Left forelimb (tissue), 1 donor: ENCODE measurements around the gene TTYH2.
"Not testable (repeated sequence)": the region's sequence is repeated elsewhere in the genome, so short reads cannot be mapped to it uniquely, and the experiment has no call there.

Experiments
- DNase-seq: peaks from one replicate; pipeline ENCODE4 v3.0.0-alpha.2; 2018; ENCODE audit warnings: low spot score

Gene TTYH2

GRCh38 chr17:74212913-74213791 lies at the start of gene TTYH2:
Gene TTYH2 (plus strand): TSS chr17:74213571. CDS start chr17:74213588, 17 bp downstream.
- peak; percentile 95 for DNase-seq

- peak; percentile 23 for DNase-seq
Measured at GRCh38 chr17:74163836-74164235, 49.5 kb upstream of the TTYH2 start.

GRCh38 chr17:74164446-74165045 lies 48.8 kb upstream of the TTYH2 start:
- DNase-seq, result peak; percentile 5

GRCh38 chr17:74165797-74166365 lies 47.5 kb upstream of the TTYH2 start:
- DNase-seq, result peak; percentile 22

- DNase-seq, result no peak
Measured at GRCh38 chr17:74170924-74171323, 42.4 kb upstream of the TTYH2 start.

GRCh38 chr17:74172700-74173099 lies 40.7 kb upstream of the TTYH2 start:
- no peak for DNase-seq

GRCh38 chr17:74176546-74177001 lies 36.8 kb upstream of the TTYH2 start:
- DNase-seq, result peak; percentile 80

- no peak for DNase-seq
Measured at GRCh38 chr17:74177018-74177450, 36.3 kb upstream of the TTYH2 start.

GRCh38 chr17:74179576-74179975 lies 33.8 kb upstream of the TTYH2 start:
- DNase-seq, result no peak

GRCh38 chr17:74180336-74180735 lies 33.0 kb upstream of the TTYH2 start:
- DNase-seq, result no peak

GRCh38 chr17:74181341-74181740 lies 32.0 kb upstream of the TTYH2 start:
- DNase-seq, result no peak

GRCh38 chr17:74182041-74182723 lies 31.2 kb upstream of the TTYH2 start:
- no peak for DNase-seq

GRCh38 chr17:74183411-74183810 lies 30.0 kb upstream of the TTYH2 start:
- no peak for DNase-seq

- DNase-seq, result no peak
Measured at GRCh38 chr17:74185571-74186185, 27.7 kb upstream of the TTYH2 start.

GRCh38 chr17:74186498-74186897 lies 26.9 kb upstream of the TTYH2 start:
- DNase-seq, result no peak

GRCh38 chr17:74187761-74188160 lies 25.6 kb upstream of the TTYH2 start:
- DNase-seq, result no peak

GRCh38 chr17:74188687-74189086 lies 24.7 kb upstream of the TTYH2 start:
- DNase-seq, result not testable (repeated sequence)

- DNase-seq, result no peak
Measured at GRCh38 chr17:74190154-74190553, 23.2 kb upstream of the TTYH2 start.

- no peak for DNase-seq
Measured at GRCh38 chr17:74190807-74191406, 22.5 kb upstream of the TTYH2 start.

GRCh38 chr17:74192950-74193781 lies 20.2 kb upstream of the TTYH2 start:
- no peak for DNase-seq

GRCh38 chr17:74194682-74195081 lies 18.7 kb upstream of the TTYH2 start:
- no peak for DNase-seq
